Measurements from ENCODE around the gene MAPK8. TPM values are rescaled to one million over a fixed set of nuclear protein-coding genes. Genes with fewer than 3 reads are reported as not detected.

MAPK8 gene
- total RNA-seq, 2 experiments from 2014 or later: 47.8 to 50.6 TPM

- Mint-ChIP-seq H3K36me3 (ENCODE audit: low read depth) (no peaks in the 10 kb centered on the region), H3K4me1 (ENCODE audit: low read depth) (no peaks in the 10 kb centered on the region), H3K4me3 (no peak overlapping the region), H3K9me3 (no peaks in the 10 kb centered on the region), H3K27ac (no peak overlapping the region), H3K27me3 (no peaks in the 10 kb centered on the region)
- no peak for ATAC-seq (ENCODE audit: poor library complexity)
- Histone ChIP-seq H3K4me3 (ENCODE audit: low read length) (no peak overlapping the region), H3K4me1 (ENCODE audit: insufficient read depth, low read length) (peaks cover 6% of the 10 kb centered on the region), H3K36me3 (ENCODE audit: insufficient read depth, low read length) (no peaks in the 10 kb centered on the region), H3K27ac (ENCODE audit: low read depth in 1 of 2, low read length in 2 of 2) (no peak overlapping the region), H3K27me3 (ENCODE audit: control insufficient read depth in 1 of 2, insufficient read depth in 2 of 2, low read length in 2 of 2) (peaks cover 2 to 4% of the 10 kb centered on the region in 2 experiments), H3K9me3 (ENCODE audit: control insufficient read depth in 1 of 2, insufficient read depth in 1 of 2, low read length in 2 of 2) (no peaks in the 10 kb centered on the region)
- CTCF ChIA-PET: no interaction called here
- intact Hi-C loops (cut with DNase I, micrococcal nuclease): no loop called here
- POLR2A ChIA-PET: no interaction called here
- DNase-seq: no peak
- TF ChIP-seq CTCF (IDR thresholded peaks at IDR 0.05): no peak
These were observed 146.5 kb downstream of the MAPK8 start for GRCh38 chr10:48452879-48453412.

- no peaks in the 10 kb centered on the region for H3K9me3 ChIP-seq (ENCODE audit: control insufficient read depth in 1 of 2, insufficient read depth in 1 of 2, low read length in 2 of 2)
- ChIA-PET POLR2A (no interaction called here), CTCF (no interaction called here)
- H3K27ac Mint-ChIP-seq: no peak overlapping the region
- H3K36me3 ChIP-seq (ENCODE audit: insufficient read depth, low read length): no peaks in the 10 kb centered on the region
- H3K27me3 ChIP-seq (ENCODE audit: control insufficient read depth in 1 of 2, insufficient read depth in 2 of 2, low read length in 2 of 2): peaks cover 2 to 4% of the 10 kb centered on the region in 2 experiments
- intact Hi-C loops (cut with DNase I, micrococcal nuclease): no loop called here
- peaks cover 6% of the 10 kb centered on the region for H3K4me1 ChIP-seq (ENCODE audit: insufficient read depth, low read length)
- H3K36me3 Mint-ChIP-seq (ENCODE audit: low read depth): no peaks in the 10 kb centered on the region
- H3K9me3 Mint-ChIP-seq: no peaks in the 10 kb centered on the region
- no peaks in the 10 kb centered on the region for H3K4me1 Mint-ChIP-seq (ENCODE audit: low read depth)
- H3K27ac ChIP-seq (ENCODE audit: low read depth in 1 of 2, low read length in 2 of 2): no peak overlapping the region
- no peak overlapping the region for H3K4me3 ChIP-seq (ENCODE audit: low read length)
- no peaks in the 10 kb centered on the region for H3K27me3 Mint-ChIP-seq
- no peak overlapping the region for H3K4me3 Mint-ChIP-seq
- no peak for TF ChIP-seq CTCF (IDR thresholded peaks at IDR 0.05)
- DNase-seq (no peak), ATAC-seq (ENCODE audit: poor library complexity) (no peak)
These were observed 147.2 kb downstream of the MAPK8 start for GRCh38 chr10:48453451-48454301.

GRCh38 chr10:48454302-48455054 lies 148.0 kb downstream of the MAPK8 start:
- peaks cover 2 to 4% of the 10 kb centered on the region in 2 experiments for H3K27me3 ChIP-seq (ENCODE audit: control insufficient read depth in 1 of 2, insufficient read depth in 2 of 2, low read length in 2 of 2)
- no peaks in the 10 kb centered on the region for H3K27me3 Mint-ChIP-seq
- intact Hi-C loops (cut with DNase I, micrococcal nuclease): no loop called here
- H3K27ac ChIP-seq (ENCODE audit: low read depth in 1 of 2, low read length in 2 of 2): no peak overlapping the region
- no peak overlapping the region for H3K27ac Mint-ChIP-seq
- no peaks in the 10 kb centered on the region for H3K9me3 Mint-ChIP-seq
- no peak overlapping the region for H3K4me3 ChIP-seq (ENCODE audit: low read length)
- ChIA-PET POLR2A (no interaction called here), CTCF (no interaction called here)
- peaks cover 6% of the 10 kb centered on the region for H3K4me1 ChIP-seq (ENCODE audit: insufficient read depth, low read length)
- H3K9me3 ChIP-seq (ENCODE audit: control insufficient read depth in 1 of 2, insufficient read depth in 1 of 2, low read length in 2 of 2): no peaks in the 10 kb centered on the region
- no peaks in the 10 kb centered on the region for H3K36me3 Mint-ChIP-seq (ENCODE audit: low read depth)
- ATAC-seq (ENCODE audit: poor library complexity) (no peak), DNase-seq (peak in 1 of 14 experiments; percentile 21)
- H3K4me3 Mint-ChIP-seq: no peak overlapping the region
- no peak for TF ChIP-seq CTCF (IDR thresholded peaks at IDR 0.05)
- no peaks in the 10 kb centered on the region for H3K4me1 Mint-ChIP-seq (ENCODE audit: low read depth)
- no peaks in the 10 kb centered on the region for H3K36me3 ChIP-seq (ENCODE audit: insufficient read depth, low read length)

Measured in CD4-positive, alpha-beta T cell (primary cell).